Measurements from ENCODE around the gene GGA3.

- TF ChIP-seq POLR2A (IDR thresholded peaks at IDR 0.05) (no peak), CTCF (IDR thresholded peaks at IDR 0.05 in 4 of 5, conservative IDR thresholded peaks at IDR 0.05 in 1 of 5) (no peak)
These were observed 24.0 kb downstream of the GGA3 start for GRCh38 chr17:75237100-75238014.
